Activated CD8-positive, alpha-beta memory T cell treated with anti-CD3 and anti-CD28 coated beads for 24 hours (primary cell): ENCODE measurements around the gene IGSF10.

Experiments
- DNase-seq: peaks from one replicate; pipeline ENCODE4 v3.0.0-alpha.2; 2020

IGSF10 gene

GRCh38 chr3:151462991-151463390, 2.1 kb upstream of the IGSF10 start:
- DNase-seq: no peak

- no peak for DNase-seq
These were observed 1.5 kb upstream of the IGSF10 start for GRCh38 chr3:151462278-151462780.

GRCh38 chr3:151460228-151460627, 633 bp downstream of the IGSF10 start:
- DNase-seq: no peak

GRCh38 chr3:151459358-151459757, 1.5 kb downstream of the IGSF10 start:
- no peak for DNase-seq

GRCh38 chr3:151456065-151456464, 4.8 kb downstream of the IGSF10 start:
- no peak for DNase-seq

- no peak for DNase-seq
These were observed 8.0 kb downstream of the IGSF10 start for GRCh38 chr3:151452841-151453240.

GRCh38 chr3:151452368-151452767, 8.5 kb downstream of the IGSF10 start:
- DNase-seq: no peak

GRCh38 chr3:151446002-151446340, 14.9 kb downstream of the IGSF10 start:
- DNase-seq: no peak

GRCh38 chr3:151445273-151446001, 15.4 kb downstream of the IGSF10 start:
- DNase-seq: no peak

GRCh38 chr3:151443583-151443982, 17.3 kb downstream of the IGSF10 start:
- no peak for DNase-seq

- no peak for DNase-seq
These were observed 19.9 kb downstream of the IGSF10 start for GRCh38 chr3:151440940-151441339.

- DNase-seq: no peak
These were observed 21.2 kb downstream of the IGSF10 start for GRCh38 chr3:151439652-151440125.

GRCh38 chr3:151437906-151438305, 23.0 kb downstream of the IGSF10 start:
- no peak for DNase-seq

GRCh38 chr3:151436675-151437446, 24.0 kb downstream of the IGSF10 start:
- DNase-seq: no peak

GRCh38 chr3:151434151-151434890, 26.5 kb downstream of the IGSF10 start:
- DNase-seq: no peak

- DNase-seq: no peak
These were observed 28.1 kb downstream of the IGSF10 start for GRCh38 chr3:151432616-151433372.

GRCh38 chr3:151431940-151432339, 28.9 kb downstream of the IGSF10 start:
- no peak for DNase-seq

GRCh38 chr3:151430821-151431484, 29.9 kb downstream of the IGSF10 start:
- no peak for DNase-seq

GRCh38 chr3:151428386-151428785, 32.5 kb downstream of the IGSF10 start:
- no peak for DNase-seq

GRCh38 chr3:151426341-151426657, 34.6 kb downstream of the IGSF10 start:
- no peak for DNase-seq

- DNase-seq: no peak
These were observed 35.1 kb downstream of the IGSF10 start for GRCh38 chr3:151425627-151426340.

GRCh38 chr3:151423091-151423490, 37.8 kb downstream of the IGSF10 start:
- DNase-seq: no peak
